ENCODE measurements around the gene WNT2. TPM values are rescaled to one million over a fixed set of nuclear protein-coding genes. Genes with fewer than 3 reads are reported as not detected.
"Not testable (repeated sequence)": the region's sequence is repeated elsewhere in the genome, so short reads cannot be mapped to it uniquely, and the experiment has no call there.

The WNT2 gene
- total RNA-seq, 1 experiment from 2014 or later, result not detected

DNA sequence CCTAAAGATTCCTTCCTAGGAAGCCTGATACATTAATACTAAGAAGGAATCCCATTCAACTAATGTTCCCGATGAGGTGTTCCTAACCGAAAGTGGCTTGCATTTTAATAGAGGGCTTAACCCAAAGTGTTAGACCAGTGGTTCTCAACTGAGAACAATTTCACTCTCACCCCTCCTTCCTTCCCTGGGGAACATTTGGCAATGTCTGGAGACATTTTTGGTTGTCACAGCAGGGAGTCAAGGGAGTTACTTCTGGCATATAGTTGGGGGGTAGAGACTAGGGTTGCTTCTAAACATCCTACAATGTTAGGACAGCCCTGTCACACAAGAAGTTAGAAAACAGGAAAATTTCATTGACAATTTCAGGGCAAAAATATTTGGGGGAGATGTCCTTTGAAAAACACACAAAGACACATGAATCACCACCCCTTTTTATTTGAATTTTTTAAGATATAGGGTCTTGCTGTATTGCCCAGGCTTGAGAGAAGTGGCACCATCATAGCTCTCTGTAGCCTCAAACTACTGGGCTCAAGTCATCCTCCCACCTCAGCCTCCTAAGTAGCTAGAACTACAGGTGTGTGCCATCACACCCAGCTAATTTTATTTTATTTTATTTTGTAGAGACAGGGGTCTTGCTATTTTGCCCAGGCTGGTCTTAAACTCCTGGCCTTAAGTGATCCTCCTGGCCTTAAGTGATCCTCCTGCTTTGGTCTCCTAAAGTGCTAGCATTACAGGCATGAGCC, 50.7 kb downstream of the WNT2 start:
- in situ Hi-C loops (cut with HindIII; ENCODE audit: low sequenced_read_pairs), result no loop called here
- DNase-seq (ENCODE audit: low spot score), result no peak

DNA sequence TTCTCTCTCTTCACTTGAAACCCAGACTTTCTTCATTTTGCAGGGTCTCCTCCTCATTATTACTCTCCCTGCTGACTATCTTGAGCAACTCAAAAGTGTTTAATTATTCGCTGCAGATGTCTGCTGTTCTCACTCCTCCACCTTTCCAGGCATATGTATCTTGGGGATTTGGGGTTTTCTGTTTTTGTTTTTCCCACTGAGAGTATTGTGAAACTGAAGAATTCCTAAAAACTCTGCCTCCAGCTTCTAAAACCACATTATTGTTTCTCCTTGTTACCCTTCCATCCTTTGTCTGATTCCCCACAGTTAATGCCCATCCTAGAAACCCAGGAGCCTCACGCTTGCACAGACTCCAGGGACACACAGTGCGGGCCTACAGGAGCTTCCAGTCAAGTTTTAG, 51.3 kb downstream of the WNT2 start:
- in situ Hi-C loops (cut with HindIII; ENCODE audit: low sequenced_read_pairs), result no loop called here
- no peak for DNase-seq (ENCODE audit: low spot score)

DNA sequence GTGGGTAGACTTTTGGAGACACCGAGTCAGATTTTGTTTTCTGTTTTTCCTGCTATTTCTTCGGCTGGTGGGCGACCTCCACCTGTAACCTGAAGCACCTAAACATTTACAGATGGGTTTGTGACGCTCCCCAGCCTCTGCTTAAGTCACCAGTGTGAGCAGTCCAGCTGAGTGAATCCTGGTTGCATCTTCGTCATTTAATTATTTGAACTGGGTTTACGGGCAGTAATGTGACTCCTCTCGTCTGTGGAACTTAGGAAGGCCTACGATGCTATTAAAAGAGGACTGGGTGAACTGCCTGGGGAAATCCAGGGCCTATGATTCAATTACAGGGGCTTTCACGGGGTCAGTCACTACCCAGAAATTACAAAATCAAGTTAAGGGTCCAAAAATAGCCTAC, 52.5 kb downstream of the WNT2 start:
- in situ Hi-C loops (cut with HindIII; ENCODE audit: low sequenced_read_pairs), result no loop called here

DNA sequence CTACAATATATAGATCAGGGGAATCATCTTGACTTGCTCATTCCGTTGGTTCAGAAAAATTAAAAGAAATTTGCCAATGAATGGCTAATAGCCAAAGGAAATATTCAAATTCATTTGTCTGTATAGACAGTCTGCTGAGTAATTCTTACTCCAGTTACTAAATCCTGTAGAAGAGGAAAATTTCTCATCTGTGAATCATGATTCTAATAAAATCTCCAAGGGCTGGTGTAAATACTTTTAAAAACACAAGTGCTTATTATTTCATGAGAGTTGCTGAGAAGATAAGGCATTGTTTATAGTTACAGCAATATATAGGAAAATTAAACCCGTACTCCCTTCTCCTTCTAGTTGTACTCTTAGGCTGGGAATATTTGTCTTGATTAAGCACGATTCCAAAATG, 53.0 kb downstream of the WNT2 start:
- in situ Hi-C loops (cut with HindIII; ENCODE audit: low sequenced_read_pairs), result no loop called here
- no peak for DNase-seq (ENCODE audit: low spot score)

More for the DNA sequence above, 52.5 kb downstream of the WNT2 start:
- no peak for DNase-seq (ENCODE audit: low spot score)

DNA sequence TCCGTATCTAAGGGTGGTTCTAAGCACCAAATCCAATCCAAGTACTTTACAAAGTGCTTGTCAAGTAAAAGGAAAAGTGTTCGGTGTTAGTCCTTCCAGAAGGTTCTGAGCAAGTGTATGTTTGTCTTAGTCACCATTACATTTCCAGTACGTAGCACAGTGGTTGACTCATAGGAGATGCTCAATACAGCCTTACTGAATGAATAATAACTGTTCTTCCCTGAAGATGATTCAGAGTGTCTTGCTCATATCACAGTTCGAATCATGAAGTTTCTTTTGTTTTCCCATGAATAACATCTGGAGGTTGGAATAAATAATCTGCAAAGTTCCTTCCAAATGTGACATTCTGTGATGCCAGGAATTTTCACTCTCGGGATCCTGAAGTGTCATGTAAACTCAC, 53.4 kb downstream of the WNT2 start:
- in situ Hi-C loops (cut with HindIII; ENCODE audit: low sequenced_read_pairs), result no loop called here
- no peak for DNase-seq (ENCODE audit: low spot score)

DNA sequence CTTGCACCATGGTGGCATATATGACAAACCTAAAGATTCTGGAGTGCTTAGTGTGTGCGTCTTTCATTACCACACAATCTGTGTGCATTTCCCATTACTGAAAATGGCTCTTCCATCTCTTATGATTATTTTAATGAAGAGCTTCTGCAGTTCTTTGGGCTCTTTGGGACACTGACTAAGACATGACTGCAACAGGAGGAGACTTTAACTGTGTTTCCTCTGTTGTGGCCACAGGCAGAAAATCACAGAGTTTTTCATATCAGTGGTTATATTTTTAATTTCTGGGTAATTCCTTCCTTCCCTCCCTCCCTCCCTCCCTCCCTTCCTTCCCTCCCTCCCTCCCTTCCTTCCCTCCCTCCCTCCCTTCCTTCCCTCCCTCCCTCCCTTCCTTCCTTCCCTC, 58.1 kb downstream of the WNT2 start:
- in situ Hi-C loops (cut with HindIII; ENCODE audit: low sequenced_read_pairs), result no loop called here
- DNase-seq (ENCODE audit: low spot score), result no peak

DNA sequence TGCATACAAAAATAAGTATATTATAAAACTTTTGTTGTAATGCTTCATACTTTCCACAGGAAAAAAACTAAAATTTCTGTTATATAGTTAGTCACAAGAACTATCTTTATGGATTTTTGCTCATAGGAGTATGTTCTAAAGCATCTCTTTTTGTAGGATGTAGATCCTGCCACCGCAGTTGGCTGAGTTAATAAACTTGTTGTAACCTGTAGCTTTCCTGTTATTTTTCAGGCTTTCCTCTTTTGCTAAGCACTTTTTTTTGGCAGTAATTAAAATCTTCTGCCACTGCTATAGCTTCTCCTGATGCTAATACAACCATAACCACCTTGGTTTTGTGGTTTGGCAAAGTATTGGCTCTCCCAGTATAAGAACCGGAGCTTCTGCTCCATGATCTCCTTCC, 60.3 kb downstream of the WNT2 start:
- no peak for DNase-seq (ENCODE audit: low spot score)
- in situ Hi-C loops (cut with HindIII; ENCODE audit: low sequenced_read_pairs), result no loop called here

DNA sequence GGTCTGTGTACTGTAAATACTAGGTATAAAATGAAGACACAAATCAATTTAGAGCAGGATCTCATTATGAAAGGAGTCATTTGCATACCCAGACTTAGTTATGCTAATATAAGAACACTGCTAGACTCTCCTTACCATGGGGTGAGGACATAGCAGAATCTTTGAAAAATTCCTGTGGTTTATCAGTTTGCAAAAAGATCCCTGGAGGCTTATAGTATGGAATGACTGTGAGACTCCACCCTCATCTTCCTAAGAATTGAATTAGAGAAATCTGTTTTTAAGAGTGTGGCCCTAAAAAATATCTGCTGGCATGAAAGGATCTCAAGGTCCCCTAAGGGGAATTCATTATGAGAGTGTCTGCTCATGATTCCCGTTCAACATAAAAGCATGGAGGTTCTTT, 63.2 kb downstream of the WNT2 start:
- in situ Hi-C loops (cut with HindIII; ENCODE audit: low sequenced_read_pairs), result no loop called here
- DNase-seq (ENCODE audit: low spot score), result no peak

DNA sequence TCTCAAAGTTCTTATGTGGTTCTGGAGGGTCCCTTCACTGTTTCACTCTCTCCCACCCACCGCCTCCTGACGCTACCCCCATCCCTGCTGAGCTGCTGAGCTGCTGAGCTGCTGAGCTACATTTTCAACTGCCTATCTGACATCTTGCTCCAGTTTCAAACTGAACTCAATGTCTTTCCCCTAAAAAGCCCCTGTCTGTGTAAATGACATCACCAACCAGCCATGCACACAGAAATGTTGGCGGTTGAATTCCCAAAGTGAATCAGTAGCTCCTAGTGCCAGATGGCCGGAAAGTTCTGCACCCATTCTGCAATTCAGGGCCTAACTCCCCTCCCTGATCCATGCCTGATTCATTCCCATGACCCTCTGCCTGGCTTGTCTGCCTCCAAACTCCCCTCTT, 71.2 kb downstream of the WNT2 start:
- in situ Hi-C loops (cut with HindIII; ENCODE audit: low sequenced_read_pairs), result no loop called here
- no peak for DNase-seq (ENCODE audit: low spot score)

DNA sequence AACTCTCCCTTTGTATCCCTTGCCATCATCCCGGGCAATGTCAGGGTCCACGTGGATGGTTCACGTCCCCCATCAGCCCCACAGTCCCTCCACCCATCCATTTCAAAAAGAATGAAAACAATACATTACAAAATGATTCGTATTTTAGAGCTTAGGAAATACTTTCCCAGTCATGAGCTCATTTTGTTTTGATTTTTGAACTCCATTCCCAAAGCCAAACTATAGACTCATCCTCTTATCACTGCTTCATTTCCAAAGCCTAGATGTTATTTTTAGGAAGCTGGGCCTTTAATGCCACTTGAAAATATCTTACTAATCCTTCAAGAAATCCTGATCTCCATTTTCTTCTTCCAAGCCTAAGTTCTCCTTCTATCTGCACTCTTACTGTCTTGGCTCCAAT, 72.1 kb downstream of the WNT2 start:
- in situ Hi-C loops (cut with HindIII; ENCODE audit: low sequenced_read_pairs), result no loop called here

DNA sequence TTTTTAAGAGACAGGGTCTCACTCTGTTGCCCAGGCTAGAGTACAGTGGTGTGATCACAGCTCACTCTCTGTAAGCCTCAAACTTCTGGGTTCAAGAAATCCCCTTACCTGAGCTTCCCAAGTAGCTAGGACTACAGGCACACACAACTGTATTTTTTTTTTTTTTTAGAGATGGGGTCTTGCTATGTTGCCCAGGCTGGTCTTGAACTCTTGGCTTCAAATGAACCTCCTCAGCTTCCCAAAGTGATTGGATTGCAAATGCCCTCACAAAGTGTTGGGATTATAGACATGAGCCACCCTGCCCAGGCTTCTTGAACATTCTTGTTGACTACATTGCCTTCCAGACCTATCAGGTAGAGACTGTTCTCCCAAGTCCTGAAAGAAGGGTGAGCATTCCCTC, 72.6 kb downstream of the WNT2 start:
- DNase-seq (ENCODE audit: low spot score), result no peak
- in situ Hi-C loops (cut with HindIII; ENCODE audit: low sequenced_read_pairs), result no loop called here

More for the DNA sequence above, 72.1 kb downstream of the WNT2 start:
- DNase-seq (ENCODE audit: low spot score), result no peak

DNA sequence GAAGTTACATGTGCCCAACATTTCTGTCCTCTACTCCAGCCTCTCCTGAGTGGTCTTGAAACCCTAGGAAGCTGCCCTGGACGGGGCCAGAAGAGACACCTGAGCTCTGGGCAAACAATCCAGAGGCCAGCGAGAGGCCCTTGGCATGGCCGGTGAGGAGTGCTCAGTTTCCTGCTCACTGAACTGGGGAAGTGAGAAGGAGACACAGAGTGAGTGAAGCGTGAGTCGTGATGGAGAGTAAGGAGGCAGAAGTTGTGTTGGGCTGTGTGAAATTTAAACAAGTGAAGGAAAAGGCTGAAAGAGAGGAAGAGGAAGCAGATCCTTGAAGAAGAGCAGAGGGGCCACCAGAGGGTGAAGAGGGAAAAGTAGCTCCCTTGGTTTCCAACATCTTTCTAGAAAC, 73.2 kb downstream of the WNT2 start:
- in situ Hi-C loops (cut with HindIII; ENCODE audit: low sequenced_read_pairs), result no loop called here
- no peak for DNase-seq (ENCODE audit: low spot score)

DNA sequence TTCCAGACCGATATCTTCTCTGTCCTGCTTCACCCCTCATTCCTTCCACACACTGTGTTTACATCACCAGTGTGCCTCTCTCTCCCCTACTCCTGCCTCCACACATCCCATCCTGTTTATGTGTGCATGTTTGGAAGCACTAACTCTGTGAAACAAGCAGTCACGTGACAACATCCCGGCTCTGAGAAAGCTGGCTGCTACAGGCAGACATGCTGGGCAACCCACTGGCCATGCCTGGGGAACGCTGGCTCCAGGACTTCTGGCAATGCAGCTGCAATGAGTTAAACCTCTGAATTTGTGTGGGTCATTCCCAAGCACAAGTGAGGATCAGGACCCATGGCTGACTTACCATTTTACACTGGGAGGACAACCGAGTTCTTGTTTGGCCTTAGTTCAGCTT, 74.0 kb downstream of the WNT2 start:
- DNase-seq (ENCODE audit: low spot score), result peak; percentile 30
- in situ Hi-C loops (cut with HindIII; ENCODE audit: low sequenced_read_pairs), result no loop called here

DNA sequence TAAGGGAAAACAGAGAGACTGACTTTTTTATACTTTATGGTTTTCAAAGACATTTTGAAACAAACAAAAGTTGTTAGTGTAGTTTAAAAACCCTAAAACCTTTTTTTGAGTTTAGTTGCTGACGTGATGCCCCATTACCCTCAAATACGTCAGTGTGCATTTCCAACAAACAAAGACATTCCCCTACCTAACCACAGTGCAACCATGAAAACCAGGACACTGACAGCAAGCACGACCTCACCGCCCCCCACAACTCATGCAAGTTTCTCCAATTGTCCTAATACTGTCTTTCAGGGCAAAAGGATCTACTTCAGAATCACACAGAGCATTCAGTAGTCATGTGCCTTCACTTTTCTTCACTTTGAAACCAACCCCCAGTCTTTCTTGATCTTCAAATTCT, 75.0 kb downstream of the WNT2 start:
- no peak for DNase-seq (ENCODE audit: low spot score)
- in situ Hi-C loops (cut with HindIII; ENCODE audit: low sequenced_read_pairs), result no loop called here

DNA sequence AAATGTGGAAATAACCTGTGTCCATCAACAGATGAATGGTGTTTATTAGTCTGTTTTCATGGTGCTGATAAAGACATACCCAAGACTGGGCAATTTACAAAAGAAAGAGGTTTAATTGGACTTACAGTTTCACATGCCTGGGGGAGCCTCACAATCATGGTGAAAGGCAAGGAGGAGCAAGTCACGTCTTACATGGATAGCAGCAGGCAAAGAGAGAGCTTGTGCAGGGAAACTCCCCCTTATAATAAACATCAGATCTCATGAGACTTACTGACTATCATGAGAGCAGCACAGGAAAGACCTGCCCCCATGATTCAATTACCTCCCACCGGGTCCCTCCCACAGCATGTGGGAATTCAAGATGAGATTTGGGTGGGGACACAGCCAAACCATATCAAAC, 77.2 kb downstream of the WNT2 start:
- DNase-seq (ENCODE audit: low spot score); in situ Hi-C loops (cut with HindIII; ENCODE audit: low sequenced_read_pairs): not testable (repeated sequence)

DNA sequence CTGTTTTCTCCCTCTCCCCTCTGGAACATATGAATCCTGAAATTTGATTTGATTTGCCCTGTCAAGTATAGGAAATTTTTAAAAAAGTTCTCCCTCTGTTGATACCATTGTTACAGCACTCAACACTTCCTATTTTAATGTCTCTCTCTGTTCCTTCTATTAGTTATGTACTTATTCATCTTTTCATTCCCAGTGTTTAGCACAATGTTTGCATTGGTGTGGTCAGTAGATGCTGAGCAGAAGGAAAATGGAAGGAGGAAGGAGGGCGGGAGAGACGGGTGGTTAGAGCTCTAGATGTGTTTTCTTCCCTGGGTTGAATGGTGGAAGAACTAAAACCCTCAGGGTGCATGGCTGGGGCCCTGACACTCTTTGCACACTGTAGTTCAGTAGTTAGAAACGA, 79.5 kb downstream of the WNT2 start:
- DNase-seq (ENCODE audit: low spot score), result no peak
- in situ Hi-C loops (cut with HindIII; ENCODE audit: low sequenced_read_pairs), result no loop called here

DNA sequence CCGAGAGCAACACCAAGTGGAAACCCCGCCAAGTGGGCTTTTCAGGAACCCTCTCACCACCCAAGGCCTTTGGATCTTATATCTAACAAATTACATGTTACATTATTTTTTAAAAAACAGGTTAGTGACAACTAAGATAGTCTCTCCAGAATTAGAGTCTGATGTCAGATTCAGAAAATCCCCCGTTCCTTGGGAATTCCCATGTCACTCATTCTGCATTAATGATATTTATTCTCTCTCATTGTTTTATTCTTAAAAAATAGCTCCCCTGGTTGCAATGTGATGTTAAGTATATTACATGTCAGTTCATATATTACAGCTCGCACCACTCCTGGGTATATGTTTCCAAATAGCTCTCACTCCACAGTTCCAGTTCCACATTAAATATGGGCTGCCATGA, 81.8 kb downstream of the WNT2 start:
- DNase-seq (ENCODE audit: low spot score), result no peak
- in situ Hi-C loops (cut with HindIII; ENCODE audit: low sequenced_read_pairs), result no loop called here

DNA sequence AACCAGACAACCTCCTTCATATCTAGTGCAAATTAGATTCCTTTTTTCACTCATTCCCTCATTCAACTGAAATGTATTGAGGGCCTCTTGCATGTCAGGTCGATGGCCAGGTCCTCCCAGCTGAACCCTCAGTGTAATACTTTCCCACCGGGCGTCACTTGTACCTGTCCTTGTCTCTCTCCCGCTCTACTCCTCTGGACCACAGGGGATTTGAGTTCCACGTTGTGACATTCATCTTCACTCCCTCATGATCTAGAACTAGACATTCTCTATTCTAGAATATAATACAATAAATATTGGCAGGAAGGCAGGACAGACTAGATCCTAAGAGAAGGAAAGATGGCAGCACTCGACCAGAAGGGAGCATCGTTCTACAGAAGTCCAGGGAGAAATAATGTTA, 83.9 kb downstream of the WNT2 start:
- no peak for DNase-seq (ENCODE audit: low spot score)
- in situ Hi-C loops (cut with HindIII; ENCODE audit: low sequenced_read_pairs), result no loop called here

DNA sequence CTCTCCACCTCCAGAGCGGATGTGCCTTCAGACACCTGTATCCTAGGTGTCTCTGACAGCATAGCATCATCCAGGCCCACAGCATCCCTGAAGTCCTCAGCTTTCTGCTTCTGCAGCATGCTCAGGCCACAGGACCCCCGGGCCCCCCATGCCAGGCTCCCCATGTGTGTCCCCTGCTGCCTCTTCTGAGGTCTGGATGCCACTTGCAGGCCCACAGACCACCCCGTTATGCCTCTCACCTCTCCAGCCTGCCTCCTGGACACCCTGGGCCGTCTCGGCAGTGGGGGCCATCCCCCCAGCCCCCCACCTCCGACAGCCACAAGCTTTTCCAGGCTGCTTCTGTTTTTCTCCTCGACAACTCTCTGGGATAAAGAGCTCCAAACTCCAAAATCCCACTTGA, 84.4 kb downstream of the WNT2 start:
- DNase-seq (ENCODE audit: low spot score), result no peak
- in situ Hi-C loops (cut with HindIII; ENCODE audit: low sequenced_read_pairs), result no loop called here

DNA sequence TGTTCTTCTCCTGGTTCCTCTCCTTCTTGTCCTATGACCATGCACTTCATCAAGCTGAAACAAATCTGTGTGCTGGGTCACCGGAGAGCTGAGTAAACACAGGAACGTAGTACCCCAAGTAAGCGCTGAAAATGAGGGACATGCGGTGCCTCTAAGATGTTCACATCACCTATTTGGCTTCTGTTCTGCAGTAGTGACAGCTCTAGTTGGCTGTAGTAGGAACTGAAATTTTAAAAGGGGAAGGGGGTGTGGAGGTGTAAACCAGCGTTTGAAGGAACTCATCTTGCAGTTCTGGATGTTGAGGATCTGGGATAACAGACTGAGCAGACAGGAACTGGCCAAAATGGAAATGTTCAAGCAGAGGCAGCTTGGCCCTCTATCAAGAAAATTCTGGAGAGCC, 85.2 kb downstream of the WNT2 start:
- in situ Hi-C loops (cut with HindIII; ENCODE audit: low sequenced_read_pairs), result no loop called here

DNA sequence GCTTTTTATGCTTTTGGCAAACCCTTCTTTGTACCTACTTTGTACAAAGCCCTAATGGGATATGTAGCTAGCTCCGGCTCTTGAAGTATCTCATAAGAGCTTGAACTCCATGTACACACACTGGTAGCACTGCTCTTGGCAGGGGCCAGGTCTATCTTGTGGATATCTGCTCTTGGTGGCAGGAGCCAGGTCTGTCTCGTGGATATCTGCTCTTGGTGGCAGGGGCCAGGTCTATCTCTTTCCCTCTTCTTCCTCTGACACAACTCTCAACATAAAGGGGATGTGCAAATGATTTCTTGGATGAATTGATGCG, 91.9 kb downstream of the WNT2 start:
- no peak for DNase-seq (ENCODE audit: low spot score)
- in situ Hi-C loops (cut with HindIII; ENCODE audit: low sequenced_read_pairs), result no loop called here

More for the DNA sequence above, 85.2 kb downstream of the WNT2 start:
- DNase-seq (ENCODE audit: low spot score), result no peak
